ENCODE measurements around the gene GPR148. TPM values are rescaled to one million over a fixed set of nuclear protein-coding genes. Genes with fewer than 3 reads are reported as not detected.

GPR148 gene
- polyA plus RNA-seq, 1 donor from 2014 or later: not detected

GRCh38 chr2:130754811-130755210, 25.9 kb downstream of the GPR148 start:
- peak overlapping the region; percentile 80 for H3K27ac ChIP-seq (ENCODE audit: low read length)

More at GRCh38 chr2:130754811-130755210, 25.9 kb downstream of the GPR148 start:
- Histone ChIP-seq H3K9ac (ENCODE audit: low read length) (peak overlapping the region; percentile 99), H3K9me3 (ENCODE audit: low read length) (no peaks in the 10 kb centered on the region), H3K36me3 (ENCODE audit: insufficient read depth, low read length) (no peaks in the 10 kb centered on the region), H4K20me1 (ENCODE audit: insufficient read depth) (no peaks in the 10 kb centered on the region), H3F3A (ENCODE audit: insufficient read depth, low read length, poor library complexity, severe bottlenecking) (no peaks in the 10 kb centered on the region), H3K4me2 (ENCODE audit: low read length) (no peak overlapping the region), H3K27me3 (ENCODE audit: insufficient read depth, low read depth, low read length) (peaks cover 8% of the 10 kb centered on the region), H3K79me2 (replicated peaks; ENCODE audit: insufficient read depth, low read length) (peaks cover 27% of the 10 kb centered on the region), H3K9me2 (ENCODE audit: insufficient read depth, low read length) (no peaks in the 10 kb centered on the region), H2AFZ (ENCODE audit: low read depth, low read length) (peak overlapping the region; percentile 85), H3K4me3 (ENCODE audit: low read length) (peak overlapping the region; percentile 72)
- TF ChIP-seq CTCF (IDR thresholded peaks at IDR 0.05; ENCODE audit: poor library complexity, severe bottlenecking): no peak
- TF ChIP-seq EP300 (conservative IDR thresholded peaks at IDR 0.05; ENCODE audit: poor library complexity, severe bottlenecking): no peak
- no peak for TF ChIP-seq MXI1 (conservative IDR thresholded peaks at IDR 0.05; ENCODE audit: poor library complexity, severe bottlenecking)
- no peak for TF ChIP-seq RAD21 (conservative IDR thresholded peaks at IDR 0.05)
- TF ChIP-seq POLR2AphosphoS5 (IDR thresholded peaks at IDR 0.05): no peak
- TF ChIP-seq EZH2 (IDR thresholded peaks at IDR 0.05; ENCODE audit: borderline replicate concordance, insufficient read depth, low read length, poor library complexity, severe bottlenecking): no peak
- TF ChIP-seq TAF1 (IDR thresholded peaks at IDR 0.05; ENCODE audit: low read depth): no peak
- TF ChIP-seq REST (IDR thresholded peaks at IDR 0.05; ENCODE audit: borderline replicate concordance): no peak
- no peak for TF ChIP-seq SMC3 (conservative IDR thresholded peaks at IDR 0.05; ENCODE audit: poor library complexity)
